WTC11 (cell line): Measurements from ENCODE around the gene C2orf92. TPM values are rescaled to one million over a fixed set of nuclear protein-coding genes. Genes with fewer than 3 reads are reported as not detected.

Source experiments
- ATAC-seq: fragments of 200-7000 bp; cut with Tn5 transposase; 2 replicates; pipeline ENCODE4 v1.10.0; 2021; ENCODE audit warnings: mild to moderate bottlenecking, moderate library complexity
- CTCF ChIA-PET: fragments of 300-600 bp; sonication (Branson Sonifier 250); formaldehyde crosslinking; loops from one replicate; lab custom pipeline; 2021; ENCODE audit warnings: antibody characterized with exemption; lab: Charles Lee
- POLR2A ChIA-PET: fragments of 350-600 bp; sonication (Branson Sonifier 250); formaldehyde crosslinking; loops from one replicate; lab custom pipeline; 2021; ENCODE audit warnings: antibody characterized with exemption; lab: Charles Lee
- DNase-seq: peaks from one replicate; pipeline ENCODE4 v3.0.0; 2021; ENCODE audit warnings: low spot score
- H3K27ac Mint-ChIP-seq: 2 replicates; pipeline ENCODE4 v1.8.0; 2021; ENCODE audit warnings: mixed read lengths
- H3K27me3 Mint-ChIP-seq: 2 replicates; pipeline ENCODE4 v1.8.0; 2021; ENCODE audit warnings: low read depth, mild to moderate bottlenecking, moderate library complexity, mixed read lengths
- H3K36me3 Mint-ChIP-seq: 2 replicates; pipeline ENCODE4 v1.8.0; 2021; ENCODE audit warnings: mixed read lengths
- H3K4me1 Mint-ChIP-seq: 2 replicates; pipeline ENCODE4 v1.8.0; 2022; ENCODE audit warnings: mixed read lengths
- H3K4me3 Mint-ChIP-seq: 2 replicates; pipeline ENCODE4 v1.8.0; 2021; ENCODE audit warnings: mild to moderate bottlenecking, moderate library complexity, mixed read lengths
- H3K9me3 Mint-ChIP-seq: 2 replicates; pipeline ENCODE4 v1.8.0; 2021; ENCODE audit warnings: mixed read lengths
- CBFB ChIP-seq: sonication (generic); formaldehyde crosslinking; IDR thresholded peaks from 2 replicates; pipeline ENCODE4 v1.8.1; 2022; ENCODE audit warnings: mild to moderate bottlenecking, low read depth, missing genetic modification reagents
- GABPB1 ChIP-seq: sonication (generic); formaldehyde crosslinking; IDR thresholded peaks from 2 replicates; pipeline ENCODE4 v1.8.1; 2023; ENCODE audit warnings: mild to moderate bottlenecking, missing genetic modification reagents
- JAZF1 ChIP-seq: fragments of 250-450 bp; sonication (Bioruptor Pico); IDR thresholded peaks from 2 replicates; pipeline ENCODE4 v1.9.0; 2021; ENCODE audit warnings: moderate library complexity, mild to moderate bottlenecking, inconsistent platforms
- MYBL2 ChIP-seq: sonication (generic); formaldehyde crosslinking; IDR thresholded peaks from 2 replicates; pipeline ENCODE4 v1.8.1; 2023; ENCODE audit warnings: mild to moderate bottlenecking, moderate library complexity, missing genetic modification reagents
- NFATC4 ChIP-seq: fragments of 250-450 bp; sonication (Bioruptor Pico); IDR thresholded peaks from 2 replicates; pipeline ENCODE4 v1.9.0; 2021; ENCODE audit warnings: mild to moderate bottlenecking
- NR2C2 ChIP-seq: sonication (generic); formaldehyde crosslinking; IDR thresholded peaks from 2 replicates; pipeline ENCODE4 v1.8.0; 2022; ENCODE audit warnings: mild to moderate bottlenecking, missing genetic modification reagents
- OVOL2 ChIP-seq: fragments of 250-450 bp; sonication (Bioruptor Pico); IDR thresholded peaks from 2 replicates; pipeline ENCODE4 v1.9.0; 2021; ENCODE audit warnings: mild to moderate bottlenecking, borderline replicate concordance
- SMAD3 ChIP-seq: sonication (generic); formaldehyde crosslinking; IDR thresholded peaks from 2 replicates; pipeline ENCODE4 v1.8.0; 2022; ENCODE audit warnings: missing genetic modification reagents, mild to moderate bottlenecking, borderline replicate concordance
- SMAD4 ChIP-seq: sonication (generic); formaldehyde crosslinking; IDR thresholded peaks from 2 replicates; pipeline ENCODE4 v1.8.0; 2022; ENCODE audit warnings: mild to moderate bottlenecking, missing genetic modification reagents
- SOX15 ChIP-seq: fragments of 250-450 bp; sonication (Bioruptor Pico); IDR thresholded peaks from 2 replicates; pipeline ENCODE4 v1.9.0; 2021; ENCODE audit warnings: mild to moderate bottlenecking
- ZNF121 ChIP-seq: sonication (generic); formaldehyde crosslinking; IDR thresholded peaks from 2 replicates; pipeline ENCODE4 v1.8.0; 2023; ENCODE audit warnings: missing genetic modification reagents
- ZNF396 ChIP-seq: fragments of 250-450 bp; sonication (Bioruptor Pico); IDR thresholded peaks from 2 replicates; pipeline ENCODE4 v1.8.0; 2021; ENCODE audit warnings: mild to moderate bottlenecking, moderate library complexity, borderline replicate concordance
- ZNF416 ChIP-seq: fragments of 250-450 bp; sonication (Bioruptor Pico); IDR thresholded peaks from 2 replicates; pipeline ENCODE4 v1.9.0; 2021; ENCODE audit warnings: mild to moderate bottlenecking, inconsistent platforms
- ZNF671 ChIP-seq: fragments of 250-450 bp; sonication (Bioruptor Pico); IDR thresholded peaks from 2 replicates; pipeline ENCODE4 v1.8.0; 2021; ENCODE audit warnings: mild to moderate bottlenecking
- total RNA-seq: library from RNA; stranded (reverse); gene quantifications from 3 replicates; pipeline ENCODE4 v1.2.3, GENCODE V29; 2021
- TF ChIP-seq, protein P1 (sequence below): sonication (generic); formaldehyde crosslinking; conservative IDR thresholded peaks from 2 replicates; pipeline ENCODE4 v1.8.1; 2023; ENCODE audit warnings: mild to moderate bottlenecking, low read depth, missing genetic modification reagents, moderate library complexity
- TF ChIP-seq, protein P2 (sequence below): sonication (generic); formaldehyde crosslinking; IDR thresholded peaks from 2 replicates; pipeline ENCODE4 v1.8.0; 2022; ENCODE audit warnings: missing genetic modification reagents
- TF ChIP-seq, protein P3 (sequence below): sonication (generic); formaldehyde crosslinking; IDR thresholded peaks from 2 replicates; pipeline ENCODE4 v1.8.1; 2023; ENCODE audit warnings: mild to moderate bottlenecking, missing genetic modification reagents, moderate library complexity
- TF ChIP-seq, protein P4 (sequence below): sonication (generic); formaldehyde crosslinking; IDR thresholded peaks from 2 replicates; pipeline ENCODE4 v1.8.1; 2023; ENCODE audit warnings: mild to moderate bottlenecking, missing genetic modification reagents
- TF ChIP-seq, protein P5 (sequence below): fragments of 250-450 bp; sonication (Bioruptor Pico); IDR thresholded peaks from 2 replicates; pipeline ENCODE4 v1.9.0; 2021; ENCODE audit warnings: mild to moderate bottlenecking
- TF ChIP-seq, protein P6 (sequence below): sonication (generic); formaldehyde crosslinking; IDR thresholded peaks from 2 replicates; pipeline ENCODE4 v1.8.0; 2023; ENCODE audit warnings: missing genetic modification reagents

The C2orf92 gene
- total RNA-seq, 1 experiment from 2014 or later = 5.2 TPM

DNA sequence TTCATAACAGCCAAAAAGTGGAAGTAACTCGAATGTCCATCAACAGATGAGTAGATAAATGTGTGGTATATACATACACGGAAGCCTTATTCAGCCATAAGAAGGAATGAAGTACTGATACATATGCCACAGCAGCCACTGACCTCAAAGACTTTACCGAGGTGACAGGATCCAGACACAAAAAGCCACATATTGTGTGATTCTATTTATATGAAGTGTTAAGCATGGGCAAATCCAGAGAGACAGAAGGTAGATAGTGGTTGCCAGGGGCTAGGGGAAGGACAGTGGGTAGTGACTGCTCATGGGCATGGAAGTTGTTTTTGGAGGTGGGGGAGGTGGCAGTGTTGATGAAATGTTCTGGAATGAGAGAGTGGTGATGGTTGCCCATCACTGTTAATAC lies 77.8 kb downstream of the C2orf92 start (continued):
- TF ChIP-seq SOX15 (CRISPR knock-in tag) (no peak), ZNF121 (no peak), GABPB1 (CRISPR knock-in tag) (no peak), SMAD4 (no peak), CBFB (CRISPR knock-in tag) (no peak), JAZF1 (CRISPR knock-in tag) (no peak), MYBL2 (CRISPR knock-in tag) (no peak), NFATC4 (CRISPR knock-in tag) (no peak), SMAD3 (CRISPR knock-in tag) (no peak)
- TF ChIP-seq, protein P1, sequence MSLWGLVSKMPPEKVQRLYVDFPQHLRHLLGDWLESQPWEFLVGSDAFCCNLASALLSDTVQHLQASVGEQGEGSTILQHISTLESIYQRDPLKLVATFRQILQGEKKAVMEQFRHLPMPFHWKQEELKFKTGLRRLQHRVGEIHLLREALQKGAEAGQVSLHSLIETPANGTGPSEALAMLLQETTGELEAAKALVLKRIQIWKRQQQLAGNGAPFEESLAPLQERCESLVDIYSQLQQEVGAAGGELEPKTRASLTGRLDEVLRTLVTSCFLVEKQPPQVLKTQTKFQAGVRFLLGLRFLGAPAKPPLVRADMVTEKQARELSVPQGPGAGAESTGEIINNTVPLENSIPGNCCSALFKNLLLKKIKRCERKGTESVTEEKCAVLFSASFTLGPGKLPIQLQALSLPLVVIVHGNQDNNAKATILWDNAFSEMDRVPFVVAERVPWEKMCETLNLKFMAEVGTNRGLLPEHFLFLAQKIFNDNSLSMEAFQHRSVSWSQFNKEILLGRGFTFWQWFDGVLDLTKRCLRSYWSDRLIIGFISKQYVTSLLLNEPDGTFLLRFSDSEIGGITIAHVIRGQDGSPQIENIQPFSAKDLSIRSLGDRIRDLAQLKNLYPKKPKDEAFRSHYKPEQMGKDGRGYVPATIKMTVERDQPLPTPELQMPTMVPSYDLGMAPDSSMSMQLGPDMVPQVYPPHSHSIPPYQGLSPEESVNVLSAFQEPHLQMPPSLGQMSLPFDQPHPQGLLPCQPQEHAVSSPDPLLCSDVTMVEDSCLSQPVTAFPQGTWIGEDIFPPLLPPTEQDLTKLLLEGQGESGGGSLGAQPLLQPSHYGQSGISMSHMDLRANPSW (CRISPR knock-in tag) = no peak
- TF ChIP-seq, protein P2, sequence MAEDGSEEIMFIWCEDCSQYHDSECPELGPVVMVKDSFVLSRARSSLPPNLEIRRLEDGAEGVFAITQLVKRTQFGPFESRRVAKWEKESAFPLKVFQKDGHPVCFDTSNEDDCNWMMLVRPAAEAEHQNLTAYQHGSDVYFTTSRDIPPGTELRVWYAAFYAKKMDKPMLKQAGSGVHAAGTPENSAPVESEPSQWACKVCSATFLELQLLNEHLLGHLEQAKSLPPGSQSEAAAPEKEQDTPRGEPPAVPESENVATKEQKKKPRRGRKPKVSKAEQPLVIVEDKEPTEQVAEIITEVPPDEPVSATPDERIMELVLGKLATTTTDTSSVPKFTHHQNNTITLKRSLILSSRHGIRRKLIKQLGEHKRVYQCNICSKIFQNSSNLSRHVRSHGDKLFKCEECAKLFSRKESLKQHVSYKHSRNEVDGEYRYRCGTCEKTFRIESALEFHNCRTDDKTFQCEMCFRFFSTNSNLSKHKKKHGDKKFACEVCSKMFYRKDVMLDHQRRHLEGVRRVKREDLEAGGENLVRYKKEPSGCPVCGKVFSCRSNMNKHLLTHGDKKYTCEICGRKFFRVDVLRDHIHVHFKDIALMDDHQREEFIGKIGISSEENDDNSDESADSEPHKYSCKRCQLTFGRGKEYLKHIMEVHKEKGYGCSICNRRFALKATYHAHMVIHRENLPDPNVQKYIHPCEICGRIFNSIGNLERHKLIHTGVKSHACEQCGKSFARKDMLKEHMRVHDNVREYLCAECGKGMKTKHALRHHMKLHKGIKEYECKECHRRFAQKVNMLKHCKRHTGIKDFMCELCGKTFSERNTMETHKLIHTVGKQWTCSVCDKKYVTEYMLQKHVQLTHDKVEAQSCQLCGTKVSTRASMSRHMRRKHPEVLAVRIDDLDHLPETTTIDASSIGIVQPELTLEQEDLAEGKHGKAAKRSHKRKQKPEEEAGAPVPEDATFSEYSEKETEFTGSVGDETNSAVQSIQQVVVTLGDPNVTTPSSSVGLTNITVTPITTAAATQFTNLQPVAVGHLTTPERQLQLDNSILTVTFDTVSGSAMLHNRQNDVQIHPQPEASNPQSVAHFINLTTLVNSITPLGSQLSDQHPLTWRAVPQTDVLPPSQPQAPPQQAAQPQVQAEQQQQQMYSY (CRISPR knock-in tag) = no peak
- TF ChIP-seq, protein P3, sequence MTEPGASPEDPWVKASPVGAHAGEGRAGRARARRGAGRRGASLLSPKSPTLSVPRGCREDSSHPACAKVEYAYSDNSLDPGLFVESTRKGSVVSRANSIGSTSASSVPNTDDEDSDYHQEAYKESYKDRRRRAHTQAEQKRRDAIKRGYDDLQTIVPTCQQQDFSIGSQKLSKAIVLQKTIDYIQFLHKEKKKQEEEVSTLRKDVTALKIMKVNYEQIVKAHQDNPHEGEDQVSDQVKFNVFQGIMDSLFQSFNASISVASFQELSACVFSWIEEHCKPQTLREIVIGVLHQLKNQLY (CRISPR knock-in tag) = no peak
- TF ChIP-seq, protein P4, sequence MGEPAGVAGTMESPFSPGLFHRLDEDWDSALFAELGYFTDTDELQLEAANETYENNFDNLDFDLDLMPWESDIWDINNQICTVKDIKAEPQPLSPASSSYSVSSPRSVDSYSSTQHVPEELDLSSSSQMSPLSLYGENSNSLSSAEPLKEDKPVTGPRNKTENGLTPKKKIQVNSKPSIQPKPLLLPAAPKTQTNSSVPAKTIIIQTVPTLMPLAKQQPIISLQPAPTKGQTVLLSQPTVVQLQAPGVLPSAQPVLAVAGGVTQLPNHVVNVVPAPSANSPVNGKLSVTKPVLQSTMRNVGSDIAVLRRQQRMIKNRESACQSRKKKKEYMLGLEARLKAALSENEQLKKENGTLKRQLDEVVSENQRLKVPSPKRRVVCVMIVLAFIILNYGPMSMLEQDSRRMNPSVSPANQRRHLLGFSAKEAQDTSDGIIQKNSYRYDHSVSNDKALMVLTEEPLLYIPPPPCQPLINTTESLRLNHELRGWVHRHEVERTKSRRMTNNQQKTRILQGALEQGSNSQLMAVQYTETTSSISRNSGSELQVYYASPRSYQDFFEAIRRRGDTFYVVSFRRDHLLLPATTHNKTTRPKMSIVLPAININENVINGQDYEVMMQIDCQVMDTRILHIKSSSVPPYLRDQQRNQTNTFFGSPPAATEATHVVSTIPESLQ (CRISPR knock-in tag) = no peak

DNA sequence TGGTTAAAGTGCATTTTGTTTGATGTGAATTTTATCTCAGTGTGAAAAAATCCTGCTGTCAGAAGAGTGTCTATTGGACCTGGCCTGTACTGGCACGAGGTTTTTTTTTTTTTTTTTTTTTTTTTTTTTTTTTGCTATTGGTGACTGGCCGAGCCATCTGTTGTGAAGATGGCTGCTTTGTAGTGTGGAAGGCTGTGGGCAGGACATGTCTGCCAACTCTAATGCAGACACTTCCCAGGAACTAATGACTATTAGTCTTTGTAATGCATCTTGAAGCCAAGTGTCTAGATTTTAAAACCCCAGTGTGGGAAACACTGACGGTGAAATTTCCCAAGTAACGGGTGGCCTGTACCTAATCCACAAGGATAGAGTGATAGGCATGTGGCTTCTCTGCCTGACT lies 78.2 kb downstream of the C2orf92 start:
- no peaks in the 10 kb centered on the region for H3K27me3 Mint-ChIP-seq
- no peak overlapping the region for H3K27ac Mint-ChIP-seq
- H3K9me3 Mint-ChIP-seq = no peaks in the 10 kb centered on the region; the same call in 1 of the 2 replicates
- CTCF ChIA-PET = interaction anchor here (0.6 to 4.9 kb wide), 5 partner anchors 19 to 56 kb away, joined by 3 to 67 read pairs (median 13); no protein-coding TSS in a partner anchor
- peaks cover 30% of the 10 kb centered on the region for H3K4me1 Mint-ChIP-seq
- ATAC-seq (no peak), DNase-seq (no peak)
- POLR2A ChIA-PET = no interaction called here
- no peaks in the 10 kb centered on the region for H3K36me3 Mint-ChIP-seq
- H3K4me3 Mint-ChIP-seq = no peak overlapping the region
- TF ChIP-seq ZNF416 (no peak), ZNF671 (no peak), NR2C2 (no peak), NFATC4 (CRISPR knock-in tag) (no peak), ZNF396 (CRISPR knock-in tag) (no peak), OVOL2 (CRISPR knock-in tag) (no peak)
- TF ChIP-seq, protein P5, sequence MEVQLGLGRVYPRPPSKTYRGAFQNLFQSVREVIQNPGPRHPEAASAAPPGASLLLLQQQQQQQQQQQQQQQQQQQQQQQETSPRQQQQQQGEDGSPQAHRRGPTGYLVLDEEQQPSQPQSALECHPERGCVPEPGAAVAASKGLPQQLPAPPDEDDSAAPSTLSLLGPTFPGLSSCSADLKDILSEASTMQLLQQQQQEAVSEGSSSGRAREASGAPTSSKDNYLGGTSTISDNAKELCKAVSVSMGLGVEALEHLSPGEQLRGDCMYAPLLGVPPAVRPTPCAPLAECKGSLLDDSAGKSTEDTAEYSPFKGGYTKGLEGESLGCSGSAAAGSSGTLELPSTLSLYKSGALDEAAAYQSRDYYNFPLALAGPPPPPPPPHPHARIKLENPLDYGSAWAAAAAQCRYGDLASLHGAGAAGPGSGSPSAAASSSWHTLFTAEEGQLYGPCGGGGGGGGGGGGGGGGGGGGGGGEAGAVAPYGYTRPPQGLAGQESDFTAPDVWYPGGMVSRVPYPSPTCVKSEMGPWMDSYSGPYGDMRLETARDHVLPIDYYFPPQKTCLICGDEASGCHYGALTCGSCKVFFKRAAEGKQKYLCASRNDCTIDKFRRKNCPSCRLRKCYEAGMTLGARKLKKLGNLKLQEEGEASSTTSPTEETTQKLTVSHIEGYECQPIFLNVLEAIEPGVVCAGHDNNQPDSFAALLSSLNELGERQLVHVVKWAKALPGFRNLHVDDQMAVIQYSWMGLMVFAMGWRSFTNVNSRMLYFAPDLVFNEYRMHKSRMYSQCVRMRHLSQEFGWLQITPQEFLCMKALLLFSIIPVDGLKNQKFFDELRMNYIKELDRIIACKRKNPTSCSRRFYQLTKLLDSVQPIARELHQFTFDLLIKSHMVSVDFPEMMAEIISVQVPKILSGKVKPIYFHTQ (CRISPR knock-in tag) = no peak
- TF ChIP-seq, protein P3 (CRISPR knock-in tag) = no peak
- TF ChIP-seq, protein P6, sequence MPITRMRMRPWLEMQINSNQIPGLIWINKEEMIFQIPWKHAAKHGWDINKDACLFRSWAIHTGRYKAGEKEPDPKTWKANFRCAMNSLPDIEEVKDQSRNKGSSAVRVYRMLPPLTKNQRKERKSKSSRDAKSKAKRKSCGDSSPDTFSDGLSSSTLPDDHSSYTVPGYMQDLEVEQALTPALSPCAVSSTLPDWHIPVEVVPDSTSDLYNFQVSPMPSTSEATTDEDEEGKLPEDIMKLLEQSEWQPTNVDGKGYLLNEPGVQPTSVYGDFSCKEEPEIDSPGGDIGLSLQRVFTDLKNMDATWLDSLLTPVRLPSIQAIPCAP (CRISPR knock-in tag) = no peak
- TF ChIP-seq, protein P1 (CRISPR knock-in tag) = no peak
